Right lobe of liver (tissue), 6 donors: ENCODE data around the gene SPATS2. TPM values are rescaled to one million over a fixed set of nuclear protein-coding genes. Genes with fewer than 3 reads are reported as not detected.
"Not testable (repeated sequence)": the region's sequence is repeated elsewhere in the genome, so short reads cannot be mapped to it uniquely, and the experiment has no call there.

ENCODE experiments used
- ATAC-seq, 4 donors: fragments of 200-7000 bp; cut with Tn5 transposase; one replicate each; pipeline ENCODE4 v1.9.1; 2020; ENCODE audit warnings: mild to moderate bottlenecking in 4 of 4, moderate library complexity in 4 of 4
- DNase-seq, 3 donors: peaks; one replicate each; pipeline ENCODE4 v3.0.0-alpha.2; 2020
- H3K27ac ChIP-seq, 3 donors: fragments of 200-600 bp; one replicate each; pipeline ENCODE4 v1.8.0; 2022
- H3K27me3 ChIP-seq, 2 donors: fragments of 200-600 bp; one replicate each; pipeline ENCODE4 v1.8.0; 2022
- H3K36me3 ChIP-seq, 4 donors: fragments of 200-600 bp; sonication (generic) in 1 of 4; one replicate each; pipeline versions ENCODE4 v1.5.1 to v1.8.0; 2017 to 2022; ENCODE audit warnings: control low read depth in 1 of 4
- H3K4me1 ChIP-seq, 4 donors: fragments of 200-600 bp; sonication (generic) in 1 of 4; one replicate each; pipeline versions ENCODE4 v1.5.1 to v1.8.0; 2017 to 2022; ENCODE audit warnings: control low read depth in 1 of 4
- H3K4me3 ChIP-seq, 3 donors: fragments of 200-600 bp; one replicate each; pipeline ENCODE4 v1.8.0; 2022
- H3K9me3 ChIP-seq, 4 donors: fragments of 200-600 bp; sonication (generic) in 1 of 4; one replicate each; pipeline versions ENCODE4 v1.5.1 to v1.8.0; 2017 to 2022; ENCODE audit warnings: control low read depth in 1 of 4
- POLR2A ChIP-seq: fragments of 450-650 bp; IDR thresholded peaks from one replicate; pipeline ENCODE4 v1.6.1; 2017; ENCODE audit warnings: antibody characterized with exemption, mild to moderate bottlenecking
- whole genome bisulfite sequencing: methylation state at CpG from one replicate; pipeline ENCODE4 v1.1.6; 2018; ENCODE audit warnings: low coverage, low lambda C conversion rate; ENCODE audit not compliant: insufficient coverage; ENCODE audit errors: missing lambda C conversion rate; 5-methylcytosine and 5-hydroxymethylcytosine counted together
- intact Hi-C, 2 donors: fragments of 100-400 bp; cut with DNase I; formaldehyde crosslinking; loops; one replicate each; pipeline versions ENCODE4 v1.11.2 to v1.14.1; 2022
- total RNA-seq, 6 experiments: library from RNA; depleted of rRNA in 2 of 6; stranded (reverse); fragments of >200 nt in 2 of 6; fragmentation: NEBNext Ultra II Directional in 3 of 6; extraction: Animal tissue kit (Norgen Biotek cat#: 25700) in 3 of 6; gene quantifications; one replicate each; pipeline versions ENCODE4 v1.1.0 to v1.2.4, GENCODE V29; 2016 to 2023
- TF ChIP-seq, protein P1 (sequence below), 4 donors: fragments of 200-600 bp in 3 of 4; fragments of 450-650 bp in 1 of 4; IDR thresholded peaks; one replicate each; pipeline versions ENCODE4 v1.5.1 to v1.8.0; 2016 to 2022; ENCODE audit warnings: antibody characterized with exemption in 4 of 4, mild to moderate bottlenecking in 2 of 4
- donor health status: DM: no; HTN: yes; CAD: no.
- donor health status: DM: no; HTN: no; CAD: no.
- donor health status: DM: no; HTN: no; CAD: no.
- donor health status: DM: no; HTN: yes; CAD: no.
- donor health status: DM: no; HTN: yes; CAD: no.

Gene SPATS2
- total RNA-seq, 6 experiments from 2014 or later = 3.2 to 6.1 (median 4.4) TPM

DNA sequence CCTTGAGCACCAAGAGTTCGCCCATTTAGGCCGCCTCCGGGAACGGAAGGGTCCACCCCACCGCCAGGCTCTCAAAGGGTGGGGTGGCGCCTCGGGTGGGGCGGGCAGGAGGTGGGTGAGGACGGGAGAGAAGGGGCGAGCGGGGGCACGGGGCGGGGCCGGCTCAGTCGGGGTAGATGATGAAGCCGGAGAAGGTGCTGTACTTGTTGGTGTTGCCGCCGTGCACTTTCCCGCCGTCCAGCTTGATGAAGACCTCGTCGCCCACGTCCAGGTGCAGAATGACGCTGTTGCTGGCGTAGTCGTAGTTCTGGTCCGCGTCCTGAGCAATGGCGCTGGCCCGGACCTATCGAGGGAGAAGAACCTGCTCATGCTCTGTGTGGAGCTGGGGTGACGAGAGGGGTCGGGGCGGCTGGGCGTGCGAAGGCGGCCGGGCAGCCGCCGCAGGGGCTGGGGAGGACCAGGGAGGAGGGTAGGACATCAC is 34.3 kb upstream of the SPATS2 start:
- DNase-seq = peak in 1 of 3 donors; percentile 38

DNA sequence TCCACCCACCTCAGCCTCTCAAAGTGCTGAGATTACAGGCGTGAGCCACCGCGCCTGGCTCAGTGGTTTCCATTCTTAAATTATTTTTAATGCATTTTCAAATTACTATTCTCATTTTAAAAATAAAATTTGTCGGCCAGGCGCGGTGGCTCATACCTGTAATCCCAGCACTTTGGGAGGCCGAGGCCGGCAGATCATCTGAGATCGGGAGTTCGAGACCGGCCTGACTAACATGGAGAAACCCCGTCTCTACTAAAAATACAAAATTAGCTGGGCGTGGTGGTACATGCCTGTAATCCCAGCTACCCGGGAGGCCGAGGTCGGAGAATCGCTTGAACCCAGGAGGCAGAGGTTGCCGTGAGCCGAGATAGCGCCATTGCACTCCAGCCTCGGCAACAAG is 33.5 kb upstream of the SPATS2 start:
- H3K4me3 ChIP-seq, H3K4me1 ChIP-seq, DNase-seq, H3K9me3 ChIP-seq, ATAC-seq, H3K36me3 ChIP-seq, H3K27ac ChIP-seq: not testable (repeated sequence)
- 34% methylated on average over 17 of the region's 21 CpGs for WGBS
- intact Hi-C loops = loop anchor here in 1 of 2 donors (10.0 kb wide), 1 partner anchor 181 kb away; no protein-coding TSS in a partner anchor
- H3K27me3 ChIP-seq = peaks cover 0 to 21% of the 10 kb centered on the region in 2 donors

More for the DNA sequence above, 34.3 kb upstream of the SPATS2 start:
- WGBS = 21% methylated on average over 21 of the region's 40 CpGs
- Histone ChIP-seq H3K27ac (no peak overlapping the region), H3K27me3 (peaks cover 0 to 21% of the 10 kb centered on the region in 2 donors), H3K4me1 (peaks cover 0 to 7% (median 0%) of the 10 kb centered on the region in 4 donors), H3K4me3 (no peak overlapping the region), H3K9me3 (no peaks in the 10 kb centered on the region), H3K36me3 (no peaks in the 10 kb centered on the region)
- TF ChIP-seq POLR2A = no peak
- TF ChIP-seq, protein P1, sequence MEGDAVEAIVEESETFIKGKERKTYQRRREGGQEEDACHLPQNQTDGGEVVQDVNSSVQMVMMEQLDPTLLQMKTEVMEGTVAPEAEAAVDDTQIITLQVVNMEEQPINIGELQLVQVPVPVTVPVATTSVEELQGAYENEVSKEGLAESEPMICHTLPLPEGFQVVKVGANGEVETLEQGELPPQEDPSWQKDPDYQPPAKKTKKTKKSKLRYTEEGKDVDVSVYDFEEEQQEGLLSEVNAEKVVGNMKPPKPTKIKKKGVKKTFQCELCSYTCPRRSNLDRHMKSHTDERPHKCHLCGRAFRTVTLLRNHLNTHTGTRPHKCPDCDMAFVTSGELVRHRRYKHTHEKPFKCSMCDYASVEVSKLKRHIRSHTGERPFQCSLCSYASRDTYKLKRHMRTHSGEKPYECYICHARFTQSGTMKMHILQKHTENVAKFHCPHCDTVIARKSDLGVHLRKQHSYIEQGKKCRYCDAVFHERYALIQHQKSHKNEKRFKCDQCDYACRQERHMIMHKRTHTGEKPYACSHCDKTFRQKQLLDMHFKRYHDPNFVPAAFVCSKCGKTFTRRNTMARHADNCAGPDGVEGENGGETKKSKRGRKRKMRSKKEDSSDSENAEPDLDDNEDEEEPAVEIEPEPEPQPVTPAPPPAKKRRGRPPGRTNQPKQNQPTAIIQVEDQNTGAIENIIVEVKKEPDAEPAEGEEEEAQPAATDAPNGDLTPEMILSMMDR (IDR thresholded peaks at IDR 0.05) = no peak
- intact Hi-C loops = loop anchor here in 1 of 2 donors (10.0 kb wide), 1 partner anchor 182 kb away; no protein-coding TSS in a partner anchor
- no peak for ATAC-seq

DNA sequence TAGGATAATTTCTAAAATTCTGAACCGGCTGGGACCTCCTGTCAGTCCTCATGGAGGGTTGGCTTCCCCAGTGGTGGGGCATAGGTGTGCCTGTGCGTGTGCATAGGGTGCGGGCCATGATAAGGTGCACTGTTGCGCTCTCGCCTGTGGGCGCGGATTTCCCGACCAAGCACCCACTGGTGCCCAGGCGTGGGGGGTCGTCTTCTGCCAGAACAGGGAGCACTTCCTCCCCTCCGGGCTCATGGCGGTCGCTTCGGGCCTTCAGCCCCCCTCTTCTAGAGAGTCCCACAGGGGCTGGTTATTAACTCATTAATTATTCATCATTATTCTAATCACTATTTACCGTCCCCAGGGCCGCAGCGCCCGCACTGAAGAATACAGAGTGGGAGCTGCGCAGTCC is 33.0 kb upstream of the SPATS2 start:
- no peak for TF ChIP-seq POLR2A
- TF ChIP-seq, protein P1 (IDR thresholded peaks at IDR 0.05) = no peak
- ATAC-seq (no peak), DNase-seq (peak in 1 of 3 donors; percentile 30)
- Histone ChIP-seq H3K27ac (no peak overlapping the region), H3K4me1 (peaks cover 0 to 7% (median 0%) of the 10 kb centered on the region in 4 donors), H3K36me3 (no peaks in the 10 kb centered on the region), H3K9me3 (no peaks in the 10 kb centered on the region), H3K27me3 (peaks cover 0 to 21% of the 10 kb centered on the region in 2 donors), H3K4me3 (no peak overlapping the region)
- intact Hi-C loops = loop anchor here in 1 of 2 donors (10.0 kb wide), 1 partner anchor 181 kb away; no protein-coding TSS in a partner anchor
- WGBS = 37% methylated on average over 15 of the region's 19 CpGs

DNA sequence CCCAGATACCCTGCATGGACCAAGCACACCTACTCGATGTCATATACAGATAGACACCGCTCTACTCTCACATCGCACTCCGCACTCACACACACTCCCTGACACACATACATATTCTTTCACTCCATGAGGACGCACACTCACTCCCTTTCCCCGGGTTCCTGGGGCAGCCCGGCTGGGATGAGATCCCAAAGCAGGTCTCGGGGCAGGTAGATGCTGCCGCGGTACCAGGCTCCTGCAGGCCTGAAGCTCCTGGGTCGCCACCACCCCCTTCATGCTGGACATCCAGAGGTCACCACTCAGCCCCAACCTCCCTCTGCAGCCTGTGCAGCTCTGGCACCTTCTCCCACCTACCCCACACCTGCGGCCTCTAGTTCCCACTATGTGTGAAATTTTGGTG is 32.6 kb upstream of the SPATS2 start:
- peaks cover 0 to 7% (median 0%) of the 10 kb centered on the region in 4 donors for H3K4me1 ChIP-seq
- TF ChIP-seq, protein P1 (IDR thresholded peaks at IDR 0.05) = no peak
- no peak for TF ChIP-seq POLR2A
- no peak overlapping the region for H3K4me3 ChIP-seq
- no peaks in the 10 kb centered on the region for H3K36me3 ChIP-seq
- no peaks in the 10 kb centered on the region for H3K9me3 ChIP-seq
- DNase-seq = peak in 1 of 3 donors; percentile 35
- H3K27me3 ChIP-seq = peaks cover 0 to 21% of the 10 kb centered on the region in 2 donors
- H3K27ac ChIP-seq = no peak overlapping the region
- intact Hi-C loops = loop anchor here in 1 of 2 donors (10.0 kb wide), 1 partner anchor 180 kb away; no protein-coding TSS in a partner anchor
- ATAC-seq = no peak
- WGBS = 55% methylated on average over 12 of the region's 12 CpGs

DNA sequence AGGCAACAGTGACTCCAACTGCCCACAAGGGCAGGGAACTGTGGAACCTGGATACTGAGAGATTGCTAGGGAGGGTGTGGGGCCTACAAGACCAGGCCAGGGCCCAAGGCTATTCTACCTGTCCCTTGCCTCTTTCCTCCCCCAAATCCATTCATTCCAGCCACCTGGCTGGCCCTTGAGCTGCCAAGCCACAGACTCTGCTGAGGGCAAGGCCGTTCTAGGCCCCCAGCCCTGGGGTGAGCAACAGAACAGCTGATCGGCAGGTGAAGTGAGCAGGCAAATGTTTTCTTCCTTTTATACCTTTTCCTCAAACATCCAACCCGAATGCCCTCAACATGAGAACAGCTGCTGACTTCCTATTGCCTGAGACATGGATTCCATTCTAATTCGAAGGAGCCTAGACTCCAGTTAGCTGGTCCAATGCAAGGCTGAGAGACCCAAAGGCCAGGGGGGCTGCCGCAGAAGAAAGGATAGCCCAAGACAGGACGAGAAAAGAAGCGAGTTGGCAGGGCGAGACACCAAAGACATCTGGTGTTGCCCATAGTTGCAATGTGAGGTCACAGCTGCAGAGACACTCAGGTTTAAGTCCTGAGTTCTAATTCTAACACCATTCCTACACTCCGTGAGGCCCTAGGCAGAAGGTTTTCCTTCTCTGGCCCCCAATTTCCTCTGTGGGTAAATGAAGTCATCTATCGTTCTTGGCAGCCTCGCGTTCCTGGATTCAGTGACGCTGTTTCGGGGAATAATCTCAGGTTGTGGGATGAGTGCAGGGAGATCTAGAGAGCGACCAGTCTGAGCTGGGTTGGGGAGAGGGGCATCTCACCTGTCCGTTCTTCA is 31.9 kb upstream of the SPATS2 start:
- DNase-seq = peak in 1 of 3 donors; percentile 24
- 68% methylated on average over 14 of the region's 16 CpGs for WGBS
- H3K4me3 ChIP-seq = no peak overlapping the region
- peaks cover 0 to 21% of the 10 kb centered on the region in 2 donors for H3K27me3 ChIP-seq
- peaks cover 0 to 7% (median 0%) of the 10 kb centered on the region in 4 donors for H3K4me1 ChIP-seq
- H3K36me3 ChIP-seq = no peaks in the 10 kb centered on the region
- no peak for ATAC-seq
- TF ChIP-seq, protein P1 (IDR thresholded peaks at IDR 0.05) = no peak
- no peak for TF ChIP-seq POLR2A
- intact Hi-C loops = loop anchor here in 1 of 2 donors (10.0 kb wide), 1 partner anchor 179 kb away; no protein-coding TSS in a partner anchor
- H3K9me3 ChIP-seq = no peaks in the 10 kb centered on the region
- no peak overlapping the region for H3K27ac ChIP-seq
